Endothelial cell of umbilical vein (primary cell): Measurements from ENCODE around the gene CACNA2D3.

Experiments used
- CTCF ChIP-seq, 2 donors: IDR thresholded peaks; 1 replicate in 1 of 2; 2 replicates in 1 of 2; pipeline ENCODE4 v1.5.1; 2011; ENCODE audit warnings: low read length in 2 of 2, mild to moderate bottlenecking in 2 of 2, moderate library complexity in 2 of 2, control low read depth in 1 of 2, inconsistent platforms in 1 of 2, low read depth in 1 of 2; ENCODE audit not compliant: insufficient read depth in 1 of 2; ENCODE audit errors: extremely low read depth in 1 of 2
- MAX ChIP-seq: IDR thresholded peaks from 2 replicates; pipeline ENCODE4 v1.6.1; 2011; ENCODE audit not compliant: insufficient read depth, insufficient read length
- POLR2A ChIP-seq: IDR thresholded peaks from 2 replicates; pipeline ENCODE4 v1.6.1; 2012; ENCODE audit warnings: low read depth, mild to moderate bottlenecking, control low read depth, low read length
- POLR2AphosphoS5 ChIP-seq: IDR thresholded peaks from 2 replicates; pipeline ENCODE4 v1.6.1; 2012; ENCODE audit warnings: low read depth, mild to moderate bottlenecking, control low read depth, low read length, moderate library complexity; ENCODE audit not compliant: insufficient read depth

GRCh38 chr3:54928046-54928770 lies 805.9 kb downstream of the CACNA2D3 start, which contains the start of gene LRTM1:
- TF ChIP-seq CTCF (IDR thresholded peaks at IDR 0.05; ENCODE audit: extremely low read depth in 1 of 2, insufficient read depth in 1 of 2, low read depth in 1 of 2, low read length in 2 of 2) (no peak), MAX (no peak), POLR2AphosphoS5 (no peak), POLR2A (no peak)
